GM15510 (cell line): Measurements from ENCODE around the gene MED27.

Experiments
- POLR2A ChIP-seq: IDR thresholded peaks from 3 replicates; pipeline ENCODE4 v1.6.1; 2011; ENCODE audit warnings: borderline replicate concordance; ENCODE audit not compliant: insufficient read length; ENCODE audit errors: extremely low read depth

MED27 gene

GRCh38 chr9:131872006-131872405 lies 207.7 kb downstream of the MED27 start:
- no peak for TF ChIP-seq POLR2A

GRCh38 chr9:131870156-131870555 lies 209.5 kb downstream of the MED27 start:
- no peak for TF ChIP-seq POLR2A

- no peak for TF ChIP-seq POLR2A
Observed at GRCh38 chr9:131869348-131869747, 210.3 kb downstream of the MED27 start.

GRCh38 chr9:131868766-131869165 lies 210.9 kb downstream of the MED27 start:
- no peak for TF ChIP-seq POLR2A

GRCh38 chr9:131867611-131868192 lies 212.0 kb downstream of the MED27 start:
- no peak for TF ChIP-seq POLR2A

GRCh38 chr9:131865446-131866195 lies 214.0 kb downstream of the MED27 start:
- TF ChIP-seq POLR2A, result no peak

- TF ChIP-seq POLR2A, result no peak
Observed at GRCh38 chr9:131864531-131864930, 215.1 kb downstream of the MED27 start.

GRCh38 chr9:131863306-131863896 lies 216.3 kb downstream of the MED27 start:
- no peak for TF ChIP-seq POLR2A

GRCh38 chr9:131862261-131862660 lies 217.4 kb downstream of the MED27 start:
- TF ChIP-seq POLR2A, result no peak

GRCh38 chr9:131860430-131860829 lies 219.2 kb downstream of the MED27 start:
- no peak for TF ChIP-seq POLR2A

- TF ChIP-seq POLR2A, result no peak
Observed at GRCh38 chr9:131858147-131858546, 221.5 kb downstream of the MED27 start.

GRCh38 chr9:131856105-131856504 lies 223.6 kb downstream of the MED27 start:
- no peak for TF ChIP-seq POLR2A

GRCh38 chr9:131854896-131855613 lies 224.6 kb downstream of the MED27 start:
- no peak for TF ChIP-seq POLR2A

GRCh38 chr9:131854334-131854733 lies 225.3 kb downstream of the MED27 start:
- TF ChIP-seq POLR2A, result no peak

GRCh38 chr9:131853434-131853833 lies 226.2 kb downstream of the MED27 start:
- no peak for TF ChIP-seq POLR2A

GRCh38 chr9:131851414-131851813 lies 228.3 kb downstream of the MED27 start:
- TF ChIP-seq POLR2A, result no peak

- no peak for TF ChIP-seq POLR2A
Observed at GRCh38 chr9:131849391-131849790, 230.3 kb downstream of the MED27 start.
